ELF-1 (cell line): ENCODE results near the gene EZH2.

Experiments used
- DNase-seq: peaks from one replicate; pipeline ENCODE4 v3.0.0-alpha.2; 2016; ENCODE audit warnings: low read depth, low spot score

EZH2 gene

GRCh38 chr7:148856891-148857290 is 27.2 kb downstream of the EZH2 start:
- DNase-seq, result no peak

DNA sequence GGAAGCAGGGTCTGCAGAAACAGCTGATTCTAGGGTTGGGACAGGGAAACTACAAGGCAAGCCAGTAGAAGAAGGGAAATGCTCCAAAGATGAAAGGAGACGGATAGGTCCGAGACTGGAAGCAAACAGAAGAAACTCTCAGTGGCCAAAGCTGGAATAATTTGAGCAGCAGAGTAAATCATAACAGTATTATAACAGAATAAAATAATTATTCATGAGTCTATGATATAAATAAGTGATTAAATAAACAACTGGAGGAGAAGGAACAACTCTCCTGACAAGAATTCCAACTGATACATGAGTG is 27.6 kb downstream of the EZH2 start:
- no peak for DNase-seq

DNA sequence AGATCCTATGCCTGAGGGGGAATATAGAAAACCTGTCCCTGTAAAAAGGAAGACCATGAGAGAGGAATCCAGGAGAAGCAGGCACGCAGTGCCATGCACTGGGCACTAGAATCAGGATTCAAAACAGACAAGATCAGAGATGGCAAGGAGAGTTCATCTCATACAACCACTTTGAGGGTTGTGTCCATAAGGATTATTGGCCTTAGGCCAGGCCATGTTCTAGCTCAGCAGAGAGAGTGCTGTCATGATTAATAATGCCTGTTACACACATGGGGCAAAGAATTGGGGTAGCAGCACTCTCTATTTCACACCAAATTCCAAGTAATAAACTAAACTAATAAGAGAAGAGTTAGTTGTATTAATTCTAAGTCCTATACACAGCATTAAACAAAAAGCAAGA is 29.1 kb downstream of the EZH2 start:
- no peak for DNase-seq

- DNase-seq, result no peak
Observed at GRCh38 chr7:148852272-148852671, 31.8 kb downstream of the EZH2 start.

GRCh38 chr7:148850564-148850963 is 33.5 kb downstream of the EZH2 start:
- no peak for DNase-seq

DNA sequence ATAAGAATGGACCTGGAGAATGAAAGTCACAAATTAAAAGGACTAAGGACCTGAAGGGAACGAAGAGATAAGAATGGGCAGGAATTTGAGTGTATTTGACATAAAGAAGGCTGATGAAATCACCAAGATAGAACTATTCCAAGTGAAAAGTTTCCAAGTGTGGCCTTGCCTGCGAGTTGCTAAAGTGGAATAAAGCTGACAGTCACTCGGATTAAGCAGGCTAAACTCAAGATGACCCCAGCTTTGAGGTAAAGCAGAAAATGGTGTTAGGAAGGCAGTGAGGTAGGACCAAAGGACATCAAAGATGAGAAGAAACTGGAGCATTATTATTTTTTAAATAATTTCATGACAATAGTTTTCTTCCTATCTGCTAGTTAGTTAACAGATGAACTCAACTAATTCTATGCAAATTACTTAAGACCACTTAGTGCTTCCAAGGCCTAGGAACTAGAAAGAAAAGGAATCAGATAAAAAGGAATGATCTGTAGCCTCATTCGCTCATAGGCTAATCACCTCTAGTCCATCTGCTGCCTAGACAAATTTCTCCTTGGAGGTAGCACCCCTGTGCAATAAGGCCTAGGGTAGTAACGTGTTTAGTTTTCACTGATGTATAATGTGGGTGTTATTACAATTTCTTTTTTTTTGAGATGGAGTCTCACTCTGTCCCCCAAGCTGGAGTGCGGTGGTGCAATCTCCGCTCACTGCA is 34.5 kb downstream of the EZH2 start:
- DNase-seq, result no peak

DNA sequence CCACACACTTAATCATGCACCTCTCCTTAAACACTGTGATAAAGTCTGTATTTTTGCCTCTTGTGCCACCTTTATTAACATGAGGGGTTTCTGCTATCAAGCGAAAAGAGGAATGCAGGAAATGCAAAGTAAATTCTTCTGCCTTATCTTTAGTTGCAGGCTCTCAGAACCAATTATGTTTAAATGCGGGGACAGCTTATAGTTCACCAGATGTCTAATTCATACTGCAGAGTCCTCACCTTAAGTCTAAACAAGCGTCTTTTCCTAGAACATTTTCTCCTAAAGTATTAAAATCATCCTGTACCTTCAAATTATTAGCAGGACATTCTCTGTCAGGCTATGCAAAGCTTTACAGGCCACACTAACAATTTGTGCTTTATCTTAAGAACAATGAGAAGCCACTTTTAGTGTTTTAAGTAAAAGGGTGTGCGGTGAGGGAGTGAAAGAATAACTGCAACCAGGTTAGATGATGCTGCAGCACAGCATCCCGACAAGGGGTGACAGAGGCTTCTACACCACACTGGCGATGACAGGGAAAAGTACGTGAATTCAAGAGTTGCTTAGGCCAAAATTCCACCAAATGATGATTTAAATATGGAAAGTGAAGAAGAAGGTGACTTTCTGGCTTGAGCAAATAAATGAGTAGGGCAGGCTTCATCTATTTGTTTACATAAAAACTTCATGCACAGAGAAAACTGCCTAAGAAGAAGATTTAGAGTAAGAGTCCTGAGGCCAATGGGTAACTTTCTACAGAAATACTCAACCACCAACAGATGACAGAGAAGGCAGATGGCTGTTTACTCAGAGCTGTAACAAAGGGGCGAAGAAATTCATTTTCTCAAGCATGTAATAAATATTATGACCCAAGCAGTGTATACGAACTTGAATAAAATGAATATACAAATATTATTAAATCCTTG is 36.0 kb downstream of the EZH2 start:
- no peak for DNase-seq

- no peak for DNase-seq
Observed at GRCh38 chr7:148838905-148839304, 45.2 kb downstream of the EZH2 start.

DNA sequence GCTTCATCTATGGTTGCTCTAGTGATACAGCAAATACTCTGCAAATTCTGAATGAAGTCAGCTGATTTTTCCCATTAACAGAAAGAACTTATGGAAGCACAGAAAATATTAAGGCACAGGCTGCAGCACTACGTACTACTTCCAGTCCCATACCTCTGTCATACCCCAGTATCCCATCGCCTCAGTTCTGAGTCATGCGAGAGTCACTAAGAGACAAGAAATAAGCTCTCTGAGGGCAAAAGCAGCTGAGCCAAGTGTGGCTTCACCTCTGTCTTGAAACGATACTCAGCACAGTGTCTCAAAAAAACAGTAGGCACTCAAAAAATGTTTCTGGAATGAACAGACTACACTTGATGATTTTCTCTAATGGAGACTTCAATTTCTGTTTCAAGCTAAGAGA is 48.2 kb downstream of the EZH2 start:
- DNase-seq, result no peak

- no peak for DNase-seq
Observed at GRCh38 chr7:148834605-148835004, 49.5 kb downstream of the EZH2 start.

DNA sequence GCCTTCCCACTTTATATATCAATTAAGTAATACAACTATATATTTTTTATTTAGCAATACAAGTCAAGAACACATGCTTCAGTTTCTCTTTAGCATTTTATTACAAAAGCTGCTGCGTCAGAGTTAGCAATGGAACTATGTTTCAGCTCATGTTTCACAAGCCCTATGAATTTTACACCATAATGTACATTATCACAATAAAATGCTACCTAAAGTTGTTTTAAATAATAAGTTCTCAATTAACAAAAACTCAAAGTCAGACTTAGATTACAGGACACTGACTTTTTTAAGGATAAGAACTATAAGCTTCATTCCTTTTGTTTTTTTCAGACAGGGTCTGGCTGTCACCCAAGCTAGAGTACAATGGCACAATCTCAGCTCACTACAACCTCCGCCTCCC is 52.3 kb downstream of the EZH2 start:
- DNase-seq, result no peak

DNA sequence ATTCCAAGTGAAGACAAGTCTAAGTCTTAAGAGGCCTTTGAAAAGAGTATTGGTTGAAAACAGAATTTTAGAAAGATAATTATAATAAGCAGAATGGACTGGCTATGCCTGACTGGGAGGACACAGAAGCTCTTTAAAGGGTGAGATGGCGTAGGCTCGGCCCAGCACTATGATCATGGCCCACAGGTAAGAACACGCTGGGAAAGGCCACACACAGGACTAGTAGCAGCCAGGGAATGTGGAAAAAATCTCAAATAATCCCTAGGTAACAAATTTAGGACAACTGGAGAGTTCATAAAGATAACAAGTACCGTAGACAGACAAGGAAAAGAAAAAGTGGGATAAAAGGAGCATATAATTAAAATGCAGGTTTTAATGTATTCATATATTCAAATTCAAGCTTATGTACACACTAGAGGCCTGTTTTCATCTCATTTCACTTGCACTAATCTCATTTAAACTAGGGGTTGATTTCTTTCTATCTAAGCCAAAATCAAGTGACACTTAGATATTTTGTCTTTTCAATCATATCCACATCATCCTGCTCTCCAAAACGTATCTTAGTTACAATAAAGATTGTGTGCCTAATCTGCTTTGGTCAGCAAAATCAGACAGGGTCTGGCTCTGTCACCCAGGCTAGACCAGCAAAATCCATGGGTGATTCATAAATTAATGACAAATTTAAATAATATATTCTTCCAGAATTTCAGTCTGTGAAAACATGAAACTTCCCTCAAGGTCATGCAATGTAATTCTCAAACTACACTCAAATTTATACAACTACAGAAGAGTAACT is 53.0 kb downstream of the EZH2 start:
- DNase-seq, result no peak

GRCh38 chr7:148828965-148829364 is 55.1 kb downstream of the EZH2 start:
- no peak for DNase-seq

GRCh38 chr7:148825338-148825737 is 58.8 kb downstream of the EZH2 start:
- no peak for DNase-seq

DNA sequence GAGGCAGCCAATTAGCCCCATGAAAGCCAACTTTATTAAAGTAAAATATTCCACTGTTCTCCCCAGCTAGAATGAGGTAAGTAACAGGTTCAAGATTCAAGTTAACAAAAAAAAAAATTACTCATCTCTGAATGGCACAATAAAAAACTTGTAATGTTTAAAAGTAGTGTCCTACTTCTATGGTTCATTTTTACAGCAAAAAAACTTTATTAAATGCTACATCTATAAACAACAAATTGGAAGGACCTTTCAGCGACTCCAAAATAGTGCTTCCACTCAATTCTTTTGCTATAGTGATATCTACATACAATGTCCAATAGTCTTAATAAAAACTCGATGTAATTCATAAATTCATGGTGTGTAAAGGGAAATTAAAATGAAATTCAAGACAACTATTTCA is 59.2 kb downstream of the EZH2 start:
- DNase-seq, result no peak

DNA sequence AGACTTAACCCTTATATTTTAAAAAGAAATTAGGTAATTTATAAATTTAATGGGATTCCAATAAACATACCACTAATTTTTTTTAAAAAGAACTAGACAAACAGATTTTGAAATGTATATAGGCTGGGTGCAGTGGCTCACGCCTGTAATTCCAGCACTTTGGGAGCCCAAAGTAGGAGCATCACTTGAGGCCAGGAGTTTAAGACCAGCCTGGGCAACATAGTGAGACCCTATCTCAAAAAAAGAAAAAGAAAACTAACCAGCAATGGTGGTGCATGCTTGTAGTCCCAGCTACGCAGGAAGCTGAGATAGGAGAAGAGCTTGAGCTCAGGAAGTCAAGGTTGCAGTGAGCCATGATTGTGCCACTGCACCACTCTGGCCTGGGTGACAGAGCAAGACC is 62.7 kb downstream of the EZH2 start:
- DNase-seq, result no peak

DNA sequence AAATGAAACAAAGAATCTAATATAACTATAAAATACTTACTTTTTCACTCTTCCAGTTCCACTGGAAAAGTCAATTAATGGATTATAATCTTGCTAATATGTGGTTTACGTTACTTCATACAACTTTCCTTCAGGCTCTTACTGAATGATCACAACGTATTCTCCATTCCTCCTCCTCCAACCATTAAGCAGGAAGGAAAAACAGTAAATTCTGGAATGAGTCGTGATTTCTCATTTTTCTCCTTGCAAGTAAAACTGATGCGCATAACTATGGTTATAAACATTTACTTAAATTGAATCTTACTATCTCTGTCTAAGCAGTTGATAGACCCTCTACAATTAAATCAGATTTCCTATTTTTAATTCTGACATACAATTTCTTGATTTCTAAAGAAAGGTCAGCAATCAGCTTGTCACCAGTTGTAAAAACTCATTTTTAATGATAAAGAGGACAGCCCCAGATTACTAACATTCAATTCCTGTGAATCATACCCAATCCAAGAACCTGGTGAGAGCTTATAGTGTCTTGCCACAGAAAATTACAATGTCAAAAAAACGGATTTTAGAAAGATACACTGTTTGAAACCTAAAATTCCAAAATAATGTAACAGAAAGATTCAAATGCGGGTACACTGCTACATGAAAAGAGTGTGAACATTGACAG is 64.3 kb downstream of the EZH2 start:
- DNase-seq, result no peak

DNA sequence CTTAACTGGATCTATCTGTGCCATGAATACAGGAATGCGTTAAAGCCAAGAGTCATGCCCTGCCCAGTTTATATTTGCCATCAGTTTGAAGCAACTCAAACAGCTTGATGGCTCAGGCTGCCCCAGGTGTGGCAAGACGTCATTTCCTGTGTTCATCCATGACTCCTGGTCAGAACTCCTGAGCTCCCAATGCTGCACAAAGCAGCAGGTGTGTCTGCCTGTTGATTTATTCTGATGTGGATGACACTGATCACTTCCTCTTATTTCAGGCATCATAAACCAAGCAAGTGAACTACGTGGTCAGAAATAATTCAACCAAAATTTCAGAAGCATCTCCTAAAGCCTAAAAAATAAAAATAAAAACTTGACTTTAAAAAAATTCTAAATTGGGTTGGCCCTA is 68.5 kb downstream of the EZH2 start:
- DNase-seq, result no peak

DNA sequence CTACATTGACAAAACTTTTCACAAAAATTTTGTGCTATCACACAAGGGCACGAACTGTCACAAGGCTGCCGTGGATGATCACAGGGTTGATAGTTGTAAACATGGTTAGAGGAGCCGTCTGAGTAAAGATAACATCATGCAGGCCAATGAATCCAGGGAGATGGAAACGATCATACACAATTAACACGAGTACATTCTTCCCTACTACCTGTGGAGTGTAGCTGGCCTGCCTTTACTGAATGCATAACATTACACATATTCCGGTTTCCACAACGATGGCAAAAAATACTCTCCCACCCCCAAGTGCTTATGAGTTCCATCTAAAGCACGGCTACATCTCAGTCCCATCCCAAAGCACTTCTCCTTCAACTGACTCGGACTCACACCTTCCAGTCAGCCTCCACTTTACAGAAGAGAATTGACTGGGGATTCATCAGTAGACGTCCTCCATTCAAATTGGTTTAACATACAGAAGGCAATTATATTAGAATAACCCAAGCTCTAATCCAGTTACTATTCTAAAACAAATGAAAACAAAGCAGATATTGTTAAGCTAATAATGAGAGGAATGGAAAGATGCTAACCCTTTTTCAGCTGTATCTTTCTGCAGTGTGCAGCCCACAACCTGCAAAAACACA is 69.0 kb downstream of the EZH2 start:
- DNase-seq, result no peak

- no peak for DNase-seq
Observed at GRCh38 chr7:148813890-148814289, 70.2 kb downstream of the EZH2 start.

GRCh38 chr7:148811892-148812291 is 72.2 kb downstream of the EZH2 start:
- no peak for DNase-seq
